Mucosa of rectum (tissue), 2 donors: ENCODE results near the gene SVIP.

Experiments
- H3K27ac ChIP-seq, 2 donors: one replicate each; pipeline ENCODE4 v1.7.0; 2013; ENCODE audit warnings: inconsistent platforms in 2 of 2, low read depth in 2 of 2, low read length in 2 of 2
- H3K27me3 ChIP-seq, 2 donors: one replicate each; pipeline ENCODE4 v1.7.0; 2013; ENCODE audit warnings: low read length in 2 of 2; ENCODE audit not compliant: control insufficient read depth in 2 of 2, insufficient read depth in 2 of 2
- H3K36me3 ChIP-seq, 2 donors: one replicate each; pipeline ENCODE4 v1.7.0; 2013; ENCODE audit warnings: low read length in 2 of 2; ENCODE audit not compliant: control insufficient read depth in 2 of 2, insufficient read depth in 2 of 2
- H3K4me1 ChIP-seq, 2 donors: one replicate each; pipeline ENCODE4 v1.7.0; 2013; ENCODE audit warnings: low read length in 2 of 2, mild to moderate bottlenecking in 1 of 2; ENCODE audit not compliant: control insufficient read depth in 2 of 2, insufficient read depth in 2 of 2
- H3K4me3 ChIP-seq, 2 donors: one replicate each; pipeline ENCODE4 v1.7.0; 2013; ENCODE audit warnings: low read length in 2 of 2
- H3K9ac ChIP-seq, 2 donors: one replicate each; pipeline ENCODE4 v1.7.0; 2013; ENCODE audit warnings: low read length in 2 of 2, low read depth in 1 of 2, mild to moderate bottlenecking in 1 of 2
- H3K9me3 ChIP-seq, 2 donors: one replicate each; pipeline ENCODE4 v1.7.0; 2013; ENCODE audit warnings: low read length in 2 of 2; ENCODE audit not compliant: control insufficient read depth in 2 of 2
- donor health status: healthy.
- donor health status: Normal muscosa, but diverticular disease.

SVIP gene

GRCh38 chr11:22775248-22775647, 54.4 kb downstream of the SVIP start:
- no peaks in the 10 kb centered on the region for H3K27me3 ChIP-seq

DNA sequence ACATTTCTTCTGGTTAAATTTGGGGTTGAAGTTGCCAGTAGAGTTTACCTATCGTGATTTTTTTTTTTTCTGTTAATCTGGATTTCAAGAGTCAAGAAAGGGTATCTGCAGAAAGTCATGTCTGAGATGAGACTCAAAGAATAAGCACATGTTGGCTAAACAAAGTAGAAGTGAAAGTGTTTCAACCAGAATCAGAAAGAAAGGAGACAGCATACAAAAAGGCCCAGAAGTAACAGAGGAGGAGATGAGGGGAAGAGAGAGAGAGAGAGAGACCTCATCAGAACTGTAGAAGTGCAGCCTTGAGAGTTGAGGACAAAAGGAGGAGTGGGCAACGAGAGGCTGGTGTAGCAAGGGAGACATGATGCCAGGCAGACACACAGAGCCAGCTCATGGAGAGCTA, 54.9 kb downstream of the SVIP start:
- Histone ChIP-seq H3K9me3 (no peaks in the 10 kb centered on the region), H3K27ac (no peak overlapping the region), H3K4me3 (no peak overlapping the region), H3K9ac (no peak overlapping the region), H3K27me3 (no peaks in the 10 kb centered on the region), H3K36me3 (no peaks in the 10 kb centered on the region), H3K4me1 (no peaks in the 10 kb centered on the region)

More at GRCh38 chr11:22775248-22775647, 54.4 kb downstream of the SVIP start:
- no peaks in the 10 kb centered on the region for H3K36me3 ChIP-seq
- no peak overlapping the region for H3K27ac ChIP-seq
- H3K4me3 ChIP-seq = no peak overlapping the region
- H3K9ac ChIP-seq = no peak overlapping the region
- H3K9me3 ChIP-seq = no peaks in the 10 kb centered on the region
- H3K4me1 ChIP-seq = no peaks in the 10 kb centered on the region

- Histone ChIP-seq H3K27me3 (no peaks in the 10 kb centered on the region), H3K9ac (no peak overlapping the region), H3K9me3 (no peaks in the 10 kb centered on the region), H3K27ac (no peak overlapping the region), H3K4me1 (no peaks in the 10 kb centered on the region), H3K36me3 (no peaks in the 10 kb centered on the region), H3K4me3 (no peak overlapping the region)
Measured at GRCh38 chr11:22769081-22769480, 60.5 kb downstream of the SVIP start.
